ENCODE data around the gene CHIA. TPM values are rescaled to one million over a fixed set of nuclear protein-coding genes. Genes with fewer than 3 reads are reported as not detected.

CHIA gene
- total and polyA plus RNA-seq, 7 donors = not detected

GRCh38 chr1:111346089-111346885 lies 55.6 kb downstream of the CHIA start:
- no peaks in the 10 kb centered on the region for H3K9me3 ChIP-seq
- no peaks in the 10 kb centered on the region for H3K27me3 ChIP-seq
- peak; percentile 93 for DNase-seq
- H3K4me1 ChIP-seq = peaks cover 0 to 14% (median 3%) of the 10 kb centered on the region in 4 donors
- H3K4me3 ChIP-seq = peak overlapping the region; percentile 37 to 62 (median 57)
- H3K36me3 ChIP-seq = no peaks in the 10 kb centered on the region
- 1 to 3% methylated on average over 45 of the region's 45 CpGs for WGBS, 2 donors
- TF ChIP-seq EP300 (IDR thresholded peaks at IDR 0.05) = peak in 2 of 4 donors; percentile 21 to 56
- peak; percentile 20 to 81 (median 58) for TF ChIP-seq POLR2AphosphoS5 (IDR thresholded peaks at IDR 0.05)
- TF ChIP-seq POLR2A (IDR thresholded peaks at IDR 0.05) = no peak
- peak overlapping the region; percentile 78 to 86 (median 80) for H3K27ac ChIP-seq
- intact Hi-C loops (cut with DNase I) = no loop called here

- WGBS, 2 donors = 48 to 63% methylated on average over 6 of the region's 6 CpGs
- Histone ChIP-seq H3K27ac (peak overlapping the region; percentile 78 to 86 (median 80)), H3K36me3 (peaks cover 0 to 5% (median 0%) of the 10 kb centered on the region in 4 donors), H3K27me3 (no peaks in the 10 kb centered on the region), H3K4me1 (peaks cover 0 to 14% (median 3%) of the 10 kb centered on the region in 4 donors), H3K4me3 (peak overlapping the region; percentile 37 to 62 (median 57)), H3K9me3 (no peaks in the 10 kb centered on the region)
- intact Hi-C loops (cut with DNase I) = no loop called here
- no peak for TF ChIP-seq POLR2AphosphoS5 (IDR thresholded peaks at IDR 0.05)
- TF ChIP-seq POLR2A (IDR thresholded peaks at IDR 0.05) = no peak
- no peak for TF ChIP-seq EP300 (IDR thresholded peaks at IDR 0.05)
- no peak for TF ChIP-seq CTCF (IDR thresholded peaks at IDR 0.05)
- DNase-seq = no peak
Measured at GRCh38 chr1:111347026-111347425, 56.4 kb downstream of the CHIA start.

- Histone ChIP-seq H3K27me3 (no peaks in the 10 kb centered on the region), H3K36me3 (peaks cover 0 to 5% (median 0%) of the 10 kb centered on the region in 4 donors), H3K27ac (no peak overlapping the region), H3K9me3 (no peaks in the 10 kb centered on the region), H3K4me1 (peaks cover 0 to 7% (median 3%) of the 10 kb centered on the region in 4 donors), H3K4me3 (no peak overlapping the region)
- intact Hi-C loops (cut with DNase I) = no loop called here
- DNase-seq = no peak
- TF ChIP-seq POLR2AphosphoS5 (IDR thresholded peaks at IDR 0.05) = no peak
- TF ChIP-seq EP300 (IDR thresholded peaks at IDR 0.05) = no peak
- no peak for TF ChIP-seq CTCF (IDR thresholded peaks at IDR 0.05)
- no peak for TF ChIP-seq POLR2A (IDR thresholded peaks at IDR 0.05)
Measured at GRCh38 chr1:111351700-111352099, 61.0 kb downstream of the CHIA start.

- H3K36me3 ChIP-seq = peaks cover 0 to 5% (median 0%) of the 10 kb centered on the region in 4 donors
- H3K27ac ChIP-seq = no peak overlapping the region
Measured at GRCh38 chr1:111354584-111354983, 63.9 kb downstream of the CHIA start.

GRCh38 chr1:111358964-111359363 lies 68.3 kb downstream of the CHIA start:
- 78% methylated on average over 2 of the region's 2 CpGs for WGBS, 2 donors

More at GRCh38 chr1:111354584-111354983, 63.9 kb downstream of the CHIA start:
- H3K27me3 ChIP-seq = no peaks in the 10 kb centered on the region
- H3K4me3 ChIP-seq = no peak overlapping the region
- H3K4me1 ChIP-seq = no peaks in the 10 kb centered on the region
- intact Hi-C loops (cut with DNase I) = no loop called here
- no peaks in the 10 kb centered on the region for H3K9me3 ChIP-seq
- no peak for TF ChIP-seq EP300 (IDR thresholded peaks at IDR 0.05)
- TF ChIP-seq POLR2AphosphoS5 (IDR thresholded peaks at IDR 0.05) = no peak
- DNase-seq = no peak

More at GRCh38 chr1:111358964-111359363, 68.3 kb downstream of the CHIA start:
- no peak overlapping the region for H3K4me3 ChIP-seq
- no peak for DNase-seq
- no peaks in the 10 kb centered on the region for H3K36me3 ChIP-seq
- TF ChIP-seq POLR2A (IDR thresholded peaks at IDR 0.05) (no peak), CTCF (IDR thresholded peaks at IDR 0.05) (no peak), POLR2AphosphoS5 (IDR thresholded peaks at IDR 0.05) (no peak), EP300 (IDR thresholded peaks at IDR 0.05) (no peak)
- no peaks in the 10 kb centered on the region for H3K9me3 ChIP-seq
- H3K27ac ChIP-seq = no peak overlapping the region
- H3K4me1 ChIP-seq = no peaks in the 10 kb centered on the region
- intact Hi-C loops (cut with DNase I) = no loop called here
- no peaks in the 10 kb centered on the region for H3K27me3 ChIP-seq

Measured in sigmoid colon (tissue), 7 donors.